Neural cell (in vitro differentiated cells): Measurements from ENCODE around the gene EYS. TPM values are rescaled to one million over a fixed set of nuclear protein-coding genes. Genes with fewer than 3 reads are reported as not detected.

Experiments used
- H2AFZ ChIP-seq: fragments of 200-600, 300-800 bp; sonication (generic), shearing (Covaris generic); 2 replicates; pipeline ENCODE4 v1.6.0; 2014; ENCODE audit warnings: low read depth, mild to moderate bottlenecking, antibody characterized with exemption, low read length, moderate library complexity
- H3F3A ChIP-seq: fragments of 200-600 bp; shearing (Covaris generic); 2 replicates; pipeline ENCODE4 v1.6.1; 2016; ENCODE audit warnings: mild to moderate bottlenecking, moderate library complexity, mixed read lengths, antibody characterized with exemption, low read length; ENCODE audit not compliant: insufficient read depth, poor library complexity, severe bottlenecking
- H3K27ac ChIP-seq: fragments of 200-600, 300-800 bp; sonication (generic), shearing (Covaris generic); 2 replicates; pipeline ENCODE4 v1.5.1; 2014; ENCODE audit warnings: mild to moderate bottlenecking, low read length, moderate library complexity
- H3K27me3 ChIP-seq: fragments of 300-800, 200-600 bp; sonication (generic), shearing (Covaris generic); 2 replicates; pipeline ENCODE4 v1.6.0; 2014; ENCODE audit warnings: mild to moderate bottlenecking, low read depth, low read length, moderate library complexity; ENCODE audit not compliant: insufficient read depth
- H3K36me3 ChIP-seq: fragments of 300-800, 200-600 bp; sonication (generic), shearing (Covaris generic); 2 replicates; pipeline ENCODE4 v1.5.1; 2014; ENCODE audit warnings: mild to moderate bottlenecking, antibody characterized with exemption, low read length, moderate library complexity; ENCODE audit not compliant: insufficient read depth
- H3K4me2 ChIP-seq: fragments of 300-800, 200-600 bp; sonication (generic), shearing (Covaris generic); 2 replicates; pipeline ENCODE4 v1.6.0; 2014; ENCODE audit warnings: mild to moderate bottlenecking, low read length
- H3K4me3 ChIP-seq: fragments of 300-800, 200-600 bp; sonication (generic), shearing (Covaris generic); 2 replicates; pipeline ENCODE4 v1.5.1; 2014; ENCODE audit warnings: mild to moderate bottlenecking, low read length, moderate library complexity
- H3K79me2 ChIP-seq: fragments of 200-600 bp; shearing (Covaris generic); replicated peaks from 2 replicates; pipeline ENCODE4 v1.6.0; 2014; ENCODE audit warnings: mild to moderate bottlenecking, low read length, moderate library complexity; ENCODE audit not compliant: insufficient read depth
- H3K9ac ChIP-seq: fragments of 300-800, 200-600 bp; sonication (generic), shearing (Covaris generic); 2 replicates; pipeline ENCODE4 v1.6.1; 2016; ENCODE audit warnings: mild to moderate bottlenecking, low read length, mixed read lengths
- H3K9me2 ChIP-seq: fragments of 200-600 bp; shearing (Covaris generic); 2 replicates; pipeline ENCODE4 v1.6.1; 2016; ENCODE audit warnings: mild to moderate bottlenecking, low read length, mixed read lengths; ENCODE audit not compliant: insufficient read depth
- H3K9me3 ChIP-seq: fragments of 200-600, 300-800 bp; sonication (generic), shearing (Covaris generic); 2 replicates; pipeline ENCODE4 v1.6.1; 2016; ENCODE audit warnings: mild to moderate bottlenecking, mixed run types, low read length, moderate library complexity, mixed read lengths
- H4K20me1 ChIP-seq: fragments of 200-600 bp; shearing (Covaris generic); 2 replicates; pipeline ENCODE4 v1.6.1; 2016; ENCODE audit warnings: mild to moderate bottlenecking, mixed run types; ENCODE audit not compliant: insufficient read depth
- EP300 ChIP-seq: fragments of 450-650 bp; conservative IDR thresholded peaks from 2 replicates; pipeline ENCODE4 v1.6.1; 2014; ENCODE audit warnings: antibody characterized with exemption, mild to moderate bottlenecking, moderate library complexity; ENCODE audit not compliant: poor library complexity, severe bottlenecking
- EZH2 ChIP-seq: fragments of 200-600, 300-800 bp; shearing (Covaris generic), sonication (generic); IDR thresholded peaks from 2 replicates; pipeline ENCODE4 v1.6.1; 2014; ENCODE audit warnings: antibody characterized with exemption, low read length, borderline replicate concordance, mild to moderate bottlenecking; ENCODE audit not compliant: insufficient read depth, poor library complexity, severe bottlenecking
- MXI1 ChIP-seq: fragments of 450-650 bp; conservative IDR thresholded peaks from 2 replicates; pipeline ENCODE4 v1.6.1; 2014; ENCODE audit warnings: antibody characterized with exemption, mild to moderate bottlenecking; ENCODE audit not compliant: poor library complexity, severe bottlenecking
- POLR2AphosphoS5 ChIP-seq: IDR thresholded peaks from 2 replicates; pipeline ENCODE4 v1.6.1; 2012
- RAD21 ChIP-seq: fragments of 450-650 bp; conservative IDR thresholded peaks from 2 replicates; pipeline ENCODE4 v1.6.1; 2014; ENCODE audit warnings: antibody characterized with exemption, mild to moderate bottlenecking, moderate library complexity
- SMC3 ChIP-seq: fragments of 450-650 bp; conservative IDR thresholded peaks from 2 replicates; pipeline ENCODE4 v1.6.1; 2014; ENCODE audit warnings: antibody characterized with exemption, mild to moderate bottlenecking, moderate library complexity; ENCODE audit not compliant: poor library complexity
- TAF1 ChIP-seq: IDR thresholded peaks from 2 replicates; pipeline ENCODE4 v1.6.1; 2012; ENCODE audit warnings: low read depth
- polyA plus RNA-seq: library from polyadenylated mRNA; depleted of rRNA; stranded (reverse); fragments of >200 nt; gene quantifications from 2 replicates; pipeline ENCODE4 v1.2.3, GENCODE V29; 2014
- TF ChIP-seq, protein P1 (sequence below): fragments of 450-650 bp; IDR thresholded peaks from 2 replicates; pipeline ENCODE4 v1.5.1; 2014; ENCODE audit warnings: antibody characterized with exemption, mild to moderate bottlenecking, moderate library complexity; ENCODE audit not compliant: poor library complexity, severe bottlenecking
- TF ChIP-seq, protein P2 (sequence below): IDR thresholded peaks from 2 replicates; pipeline ENCODE4 v1.6.1; 2012; ENCODE audit warnings: borderline replicate concordance

Gene EYS
- polyA plus RNA-seq, 1 donor from 2014 or later = 0.38 TPM

DNA sequence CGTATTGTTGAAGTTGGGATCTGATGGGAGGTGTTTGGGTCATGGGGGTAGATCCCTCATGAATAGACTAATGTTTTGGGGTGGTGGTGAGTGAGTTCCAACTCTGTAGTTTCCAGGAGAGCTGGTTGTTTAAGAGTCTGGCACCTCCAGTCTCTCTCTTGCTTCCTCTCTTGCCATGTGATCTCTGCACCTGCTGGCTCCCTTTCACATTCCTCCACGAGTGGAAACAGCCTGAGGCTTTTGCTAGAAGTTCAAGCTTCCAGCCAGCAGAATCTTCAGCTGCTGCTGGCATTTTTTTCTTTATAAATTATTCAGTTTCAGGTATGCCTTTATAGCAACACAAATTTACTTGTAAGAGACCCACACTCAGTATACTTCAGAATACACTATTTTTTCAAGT, 1021.6 kb downstream of the EYS start:
- Histone ChIP-seq H3K36me3 (no peaks in the 10 kb centered on the region), H3K79me2 (no peaks in the 10 kb centered on the region), H3K4me2 (no peak overlapping the region), H3K9ac (no peak overlapping the region), H2AFZ (no peak overlapping the region), H3K9me2 (no peaks in the 10 kb centered on the region), H3K4me3 (no peak overlapping the region), H3K27me3 (no peaks in the 10 kb centered on the region), H3F3A (no peaks in the 10 kb centered on the region), H3K9me3 (no peaks in the 10 kb centered on the region), H3K27ac (no peak overlapping the region), H4K20me1 (no peaks in the 10 kb centered on the region)
- TF ChIP-seq MXI1 (no peak), RAD21 (no peak), TAF1 (no peak), POLR2AphosphoS5 (no peak), EZH2 (no peak), SMC3 (no peak), EP300 (no peak)
- TF ChIP-seq, protein P1, sequence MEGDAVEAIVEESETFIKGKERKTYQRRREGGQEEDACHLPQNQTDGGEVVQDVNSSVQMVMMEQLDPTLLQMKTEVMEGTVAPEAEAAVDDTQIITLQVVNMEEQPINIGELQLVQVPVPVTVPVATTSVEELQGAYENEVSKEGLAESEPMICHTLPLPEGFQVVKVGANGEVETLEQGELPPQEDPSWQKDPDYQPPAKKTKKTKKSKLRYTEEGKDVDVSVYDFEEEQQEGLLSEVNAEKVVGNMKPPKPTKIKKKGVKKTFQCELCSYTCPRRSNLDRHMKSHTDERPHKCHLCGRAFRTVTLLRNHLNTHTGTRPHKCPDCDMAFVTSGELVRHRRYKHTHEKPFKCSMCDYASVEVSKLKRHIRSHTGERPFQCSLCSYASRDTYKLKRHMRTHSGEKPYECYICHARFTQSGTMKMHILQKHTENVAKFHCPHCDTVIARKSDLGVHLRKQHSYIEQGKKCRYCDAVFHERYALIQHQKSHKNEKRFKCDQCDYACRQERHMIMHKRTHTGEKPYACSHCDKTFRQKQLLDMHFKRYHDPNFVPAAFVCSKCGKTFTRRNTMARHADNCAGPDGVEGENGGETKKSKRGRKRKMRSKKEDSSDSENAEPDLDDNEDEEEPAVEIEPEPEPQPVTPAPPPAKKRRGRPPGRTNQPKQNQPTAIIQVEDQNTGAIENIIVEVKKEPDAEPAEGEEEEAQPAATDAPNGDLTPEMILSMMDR = no peak
- TF ChIP-seq, protein P2, sequence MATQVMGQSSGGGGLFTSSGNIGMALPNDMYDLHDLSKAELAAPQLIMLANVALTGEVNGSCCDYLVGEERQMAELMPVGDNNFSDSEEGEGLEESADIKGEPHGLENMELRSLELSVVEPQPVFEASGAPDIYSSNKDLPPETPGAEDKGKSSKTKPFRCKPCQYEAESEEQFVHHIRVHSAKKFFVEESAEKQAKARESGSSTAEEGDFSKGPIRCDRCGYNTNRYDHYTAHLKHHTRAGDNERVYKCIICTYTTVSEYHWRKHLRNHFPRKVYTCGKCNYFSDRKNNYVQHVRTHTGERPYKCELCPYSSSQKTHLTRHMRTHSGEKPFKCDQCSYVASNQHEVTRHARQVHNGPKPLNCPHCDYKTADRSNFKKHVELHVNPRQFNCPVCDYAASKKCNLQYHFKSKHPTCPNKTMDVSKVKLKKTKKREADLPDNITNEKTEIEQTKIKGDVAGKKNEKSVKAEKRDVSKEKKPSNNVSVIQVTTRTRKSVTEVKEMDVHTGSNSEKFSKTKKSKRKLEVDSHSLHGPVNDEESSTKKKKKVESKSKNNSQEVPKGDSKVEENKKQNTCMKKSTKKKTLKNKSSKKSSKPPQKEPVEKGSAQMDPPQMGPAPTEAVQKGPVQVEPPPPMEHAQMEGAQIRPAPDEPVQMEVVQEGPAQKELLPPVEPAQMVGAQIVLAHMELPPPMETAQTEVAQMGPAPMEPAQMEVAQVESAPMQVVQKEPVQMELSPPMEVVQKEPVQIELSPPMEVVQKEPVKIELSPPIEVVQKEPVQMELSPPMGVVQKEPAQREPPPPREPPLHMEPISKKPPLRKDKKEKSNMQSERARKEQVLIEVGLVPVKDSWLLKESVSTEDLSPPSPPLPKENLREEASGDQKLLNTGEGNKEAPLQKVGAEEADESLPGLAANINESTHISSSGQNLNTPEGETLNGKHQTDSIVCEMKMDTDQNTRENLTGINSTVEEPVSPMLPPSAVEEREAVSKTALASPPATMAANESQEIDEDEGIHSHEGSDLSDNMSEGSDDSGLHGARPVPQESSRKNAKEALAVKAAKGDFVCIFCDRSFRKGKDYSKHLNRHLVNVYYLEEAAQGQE = no peak

- no peaks in the 10 kb centered on the region for H4K20me1 ChIP-seq
- no peaks in the 10 kb centered on the region for H3K79me2 ChIP-seq
- TF ChIP-seq POLR2AphosphoS5 (no peak), RAD21 (no peak), EP300 (no peak), TAF1 (no peak), MXI1 (no peak), EZH2 (no peak), SMC3 (no peak)
- TF ChIP-seq, protein P2 = no peak
- TF ChIP-seq, protein P1 = no peak
- H3K27me3 ChIP-seq = no peaks in the 10 kb centered on the region
- no peak overlapping the region for H3K4me2 ChIP-seq
- H3K9me2 ChIP-seq = no peaks in the 10 kb centered on the region
- no peak overlapping the region for H2AFZ ChIP-seq
- H3K36me3 ChIP-seq = no peaks in the 10 kb centered on the region
- no peak overlapping the region for H3K27ac ChIP-seq
- H3K4me3 ChIP-seq = no peak overlapping the region
- no peaks in the 10 kb centered on the region for H3F3A ChIP-seq
- H3K9ac ChIP-seq = no peak overlapping the region
- no peaks in the 10 kb centered on the region for H3K9me3 ChIP-seq
These were observed 1023.3 kb downstream of the EYS start for GRCh38 chr6:64683682-64684081.
